ENCODE measurements around the gene TXNDC12.

DNA sequence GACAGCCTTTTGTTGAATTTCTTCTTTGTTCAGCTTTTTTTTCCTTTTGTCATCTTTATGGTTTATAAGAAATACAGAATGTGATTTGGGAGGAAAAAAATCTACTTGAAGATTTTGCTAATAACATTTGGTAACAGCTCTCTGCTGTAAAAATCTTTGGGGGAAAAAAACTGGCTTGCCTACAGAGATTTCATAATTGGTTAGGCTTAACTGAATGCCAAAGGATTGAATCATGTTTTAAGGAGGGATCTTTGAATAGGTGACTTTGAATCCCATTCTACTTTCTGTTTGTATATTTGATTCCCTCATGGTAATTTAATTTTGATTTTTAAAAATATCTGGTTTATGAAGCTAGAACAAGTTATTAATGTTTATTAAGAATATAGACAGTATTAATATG lies 4.3 kb upstream of the TXNDC12 start:
- TF ChIP-seq, protein P1, sequence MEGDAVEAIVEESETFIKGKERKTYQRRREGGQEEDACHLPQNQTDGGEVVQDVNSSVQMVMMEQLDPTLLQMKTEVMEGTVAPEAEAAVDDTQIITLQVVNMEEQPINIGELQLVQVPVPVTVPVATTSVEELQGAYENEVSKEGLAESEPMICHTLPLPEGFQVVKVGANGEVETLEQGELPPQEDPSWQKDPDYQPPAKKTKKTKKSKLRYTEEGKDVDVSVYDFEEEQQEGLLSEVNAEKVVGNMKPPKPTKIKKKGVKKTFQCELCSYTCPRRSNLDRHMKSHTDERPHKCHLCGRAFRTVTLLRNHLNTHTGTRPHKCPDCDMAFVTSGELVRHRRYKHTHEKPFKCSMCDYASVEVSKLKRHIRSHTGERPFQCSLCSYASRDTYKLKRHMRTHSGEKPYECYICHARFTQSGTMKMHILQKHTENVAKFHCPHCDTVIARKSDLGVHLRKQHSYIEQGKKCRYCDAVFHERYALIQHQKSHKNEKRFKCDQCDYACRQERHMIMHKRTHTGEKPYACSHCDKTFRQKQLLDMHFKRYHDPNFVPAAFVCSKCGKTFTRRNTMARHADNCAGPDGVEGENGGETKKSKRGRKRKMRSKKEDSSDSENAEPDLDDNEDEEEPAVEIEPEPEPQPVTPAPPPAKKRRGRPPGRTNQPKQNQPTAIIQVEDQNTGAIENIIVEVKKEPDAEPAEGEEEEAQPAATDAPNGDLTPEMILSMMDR (IDR thresholded peaks at IDR 0.05) = no peak
- no peak for TF ChIP-seq POLR2A (IDR thresholded peaks at IDR 0.05)

All from right lobe of liver (tissue), 4 donors.